HG03342 (cell line): ENCODE measurements around the gene NPEPL1.

ENCODE experiments used
- ATAC-seq: cut with Tn5 transposase; IDR thresholded peaks from one replicate; pipeline ENCODE4 v1.9.1; 2021; ENCODE audit warnings: mild to moderate bottlenecking, moderate library complexity; ENCODE audit not compliant: unreplicated experiment

NPEPL1 gene

DNA sequence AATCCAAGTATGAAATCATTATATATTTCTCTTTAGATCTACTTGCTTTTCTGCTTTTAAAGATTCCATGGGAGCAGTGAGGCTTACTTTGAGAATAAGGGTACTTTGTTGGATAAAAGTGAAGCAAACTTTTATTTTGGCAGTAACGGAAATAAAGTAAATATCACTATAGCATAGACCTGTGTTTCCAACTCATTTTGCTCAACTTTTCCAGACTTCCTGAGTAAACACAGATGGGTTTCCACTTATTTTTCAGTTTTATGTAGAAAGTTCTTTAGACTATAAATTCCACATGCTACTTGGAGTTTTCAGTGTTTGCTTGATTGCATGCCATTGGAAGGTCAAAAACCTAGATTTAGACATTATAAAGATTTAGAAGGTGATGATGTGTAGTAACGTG is 35.3 kb upstream of the NPEPL1 start:
- ATAC-seq: no peak

DNA sequence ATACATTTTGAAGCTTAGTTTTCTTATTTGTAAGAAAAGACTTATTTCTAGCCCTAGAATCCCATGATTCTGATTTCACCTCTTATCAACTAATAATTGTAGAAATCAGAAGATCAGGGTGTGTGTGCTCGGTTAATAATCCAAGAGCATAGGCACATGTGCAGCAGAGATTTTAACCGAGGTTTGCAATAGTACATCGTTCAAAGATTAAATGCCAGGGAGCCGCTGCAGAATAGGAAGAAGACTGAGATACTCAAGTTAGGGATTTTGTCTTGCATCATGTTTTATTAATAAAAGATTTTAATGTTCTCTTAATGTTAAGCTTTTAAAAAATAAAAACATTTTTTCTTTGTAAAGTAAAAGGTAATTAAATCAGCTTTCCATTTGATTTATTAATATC is 34.6 kb upstream of the NPEPL1 start:
- ATAC-seq: no peak

GRCh38 chr20:58658760-58659159 is 33.8 kb upstream of the NPEPL1 start:
- no peak for ATAC-seq

DNA sequence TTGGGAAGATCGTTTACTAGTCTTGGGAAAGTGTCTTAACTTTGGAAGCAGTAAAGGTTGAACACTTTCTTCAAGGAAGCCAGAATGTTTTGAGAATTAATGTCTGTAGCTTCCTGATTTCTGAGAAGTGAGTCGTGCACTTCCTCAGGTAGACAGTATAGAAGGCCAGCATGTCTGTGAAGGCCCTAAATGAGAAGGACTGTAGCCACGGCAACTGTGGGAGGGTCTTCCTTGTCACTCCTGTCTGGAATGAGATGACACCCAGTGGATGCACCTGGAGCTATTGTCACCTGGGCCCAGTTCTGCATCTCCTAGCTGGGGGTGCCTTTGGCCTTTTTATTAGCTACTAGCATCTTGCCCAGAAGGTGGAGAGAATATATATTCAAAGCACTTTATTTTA is 32.8 kb upstream of the NPEPL1 start:
- no peak for ATAC-seq

GRCh38 chr20:58660855-58661597 is 31.6 kb upstream of the NPEPL1 start:
- no peak for ATAC-seq

DNA sequence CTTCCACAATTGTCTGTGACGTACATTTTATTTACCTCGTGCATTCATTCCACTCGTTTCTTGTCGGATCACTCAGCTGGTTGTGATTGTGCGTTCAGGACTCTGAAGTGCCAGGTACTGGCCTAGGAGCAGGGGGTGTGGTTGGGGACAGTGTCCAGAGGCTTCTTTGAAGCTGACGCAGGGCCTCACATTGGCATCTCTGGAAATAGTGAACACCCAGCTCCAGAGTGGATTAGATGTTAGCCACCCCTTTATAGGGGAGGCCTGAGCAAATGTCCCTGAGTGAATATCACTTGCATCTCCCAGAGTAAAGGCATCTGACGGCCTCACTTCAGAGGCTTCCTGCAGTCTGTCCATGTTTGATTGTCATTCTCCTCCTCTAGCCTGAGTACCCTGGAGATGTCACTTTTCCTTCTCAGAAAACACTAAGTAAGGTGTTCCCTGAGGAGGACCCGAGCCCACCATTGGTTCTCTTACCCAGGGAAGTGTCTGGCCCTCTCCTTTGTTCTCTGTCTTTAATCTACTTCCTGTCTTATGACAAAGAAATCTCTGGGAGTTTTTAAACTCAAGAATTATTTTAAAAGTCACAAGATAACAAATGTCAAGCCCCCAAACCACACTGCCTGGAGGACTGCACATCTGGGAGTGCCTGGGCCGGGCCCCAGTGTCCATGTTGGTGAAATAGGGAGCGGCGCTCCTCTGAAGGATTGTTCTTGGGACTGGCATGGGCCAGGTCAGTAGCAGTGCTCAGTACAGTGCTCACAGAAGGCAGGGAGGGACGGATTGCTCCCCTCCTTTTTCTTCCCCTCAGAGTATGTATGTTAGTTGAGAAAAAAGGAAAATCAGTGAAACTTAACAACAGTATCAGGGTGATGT is 30.8 kb upstream of the NPEPL1 start:
- no peak for ATAC-seq

DNA sequence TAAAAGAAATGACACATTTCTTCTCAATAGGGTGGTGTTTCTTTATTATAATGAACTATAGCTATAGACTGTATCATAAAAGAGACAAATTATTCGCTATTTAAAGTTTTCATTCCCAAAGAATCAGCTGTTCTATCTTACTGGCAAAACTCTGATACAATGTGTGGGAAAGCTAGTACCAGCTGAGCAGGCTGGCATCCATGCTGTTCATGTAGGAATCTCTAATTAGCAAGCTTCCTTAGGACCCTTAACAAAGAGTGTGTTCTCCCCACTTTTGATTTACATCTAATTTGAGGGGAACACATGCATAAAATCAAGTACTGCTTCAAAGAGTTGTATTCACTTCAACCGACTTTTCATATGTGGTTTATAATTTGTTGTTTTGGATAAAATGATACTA is 28.3 kb upstream of the NPEPL1 start:
- no peak for ATAC-seq

DNA sequence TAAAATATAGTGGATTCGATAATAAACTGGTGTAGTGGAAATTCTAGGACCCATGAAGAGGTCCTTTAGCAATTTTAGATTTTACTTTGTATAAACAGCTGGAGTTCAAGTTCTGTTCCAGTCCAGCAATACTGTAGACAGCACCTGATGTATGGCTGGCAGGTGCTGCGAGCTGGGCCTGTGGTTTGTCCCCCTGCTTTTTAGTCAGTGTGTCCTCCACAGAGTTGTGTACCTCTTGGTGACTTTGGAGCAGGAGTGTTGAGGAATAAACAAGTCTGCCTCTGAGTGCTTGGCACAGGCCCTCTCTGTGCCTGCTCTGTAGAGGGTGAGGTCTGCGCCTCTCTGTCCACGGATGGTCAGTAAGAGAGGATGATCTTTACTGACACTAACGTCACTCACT is 27.7 kb upstream of the NPEPL1 start:
- ATAC-seq: no peak

- no peak for ATAC-seq
Observed at GRCh38 chr20:58665606-58666005, 27.0 kb upstream of the NPEPL1 start.

DNA sequence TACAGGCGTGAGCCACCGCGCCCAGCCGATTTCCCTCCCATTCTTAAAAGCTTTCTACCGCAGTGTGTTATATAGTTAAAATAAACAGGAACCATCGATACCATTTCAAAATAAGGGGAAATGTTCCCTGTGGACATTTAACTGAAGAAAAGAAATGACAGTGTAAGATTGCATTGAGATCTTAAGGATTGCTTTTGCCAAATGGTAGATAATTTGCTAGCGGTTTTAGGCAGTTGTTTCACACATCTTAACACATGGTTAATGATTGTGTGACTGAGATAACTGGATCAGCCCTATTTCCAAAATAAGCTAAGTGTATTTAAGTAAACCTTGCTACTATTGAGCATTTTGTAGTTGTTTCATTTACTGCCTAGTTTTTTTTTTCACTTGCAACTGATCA is 25.9 kb upstream of the NPEPL1 start:
- ATAC-seq: no peak

- no peak for ATAC-seq
Observed at GRCh38 chr20:58667975-58668374, 24.6 kb upstream of the NPEPL1 start.

DNA sequence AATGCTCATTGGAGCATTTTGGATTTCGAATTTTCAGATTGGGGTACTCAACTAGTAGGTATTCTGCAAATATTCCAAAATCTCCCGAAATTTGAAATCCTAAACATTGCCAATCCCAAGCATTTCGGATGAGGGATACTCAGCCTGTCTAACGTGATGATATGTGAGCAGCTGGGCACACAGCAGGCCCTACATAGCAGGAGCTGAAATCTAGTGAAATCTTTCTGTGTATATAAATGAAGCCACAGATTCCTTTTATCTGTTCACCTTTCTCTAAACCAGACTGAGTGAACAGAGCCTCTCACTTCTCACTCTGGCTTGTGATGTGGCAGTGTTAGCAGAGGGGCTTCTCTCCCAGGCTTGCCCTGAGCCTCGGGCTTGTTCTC is 23.7 kb upstream of the NPEPL1 start:
- no peak for ATAC-seq

DNA sequence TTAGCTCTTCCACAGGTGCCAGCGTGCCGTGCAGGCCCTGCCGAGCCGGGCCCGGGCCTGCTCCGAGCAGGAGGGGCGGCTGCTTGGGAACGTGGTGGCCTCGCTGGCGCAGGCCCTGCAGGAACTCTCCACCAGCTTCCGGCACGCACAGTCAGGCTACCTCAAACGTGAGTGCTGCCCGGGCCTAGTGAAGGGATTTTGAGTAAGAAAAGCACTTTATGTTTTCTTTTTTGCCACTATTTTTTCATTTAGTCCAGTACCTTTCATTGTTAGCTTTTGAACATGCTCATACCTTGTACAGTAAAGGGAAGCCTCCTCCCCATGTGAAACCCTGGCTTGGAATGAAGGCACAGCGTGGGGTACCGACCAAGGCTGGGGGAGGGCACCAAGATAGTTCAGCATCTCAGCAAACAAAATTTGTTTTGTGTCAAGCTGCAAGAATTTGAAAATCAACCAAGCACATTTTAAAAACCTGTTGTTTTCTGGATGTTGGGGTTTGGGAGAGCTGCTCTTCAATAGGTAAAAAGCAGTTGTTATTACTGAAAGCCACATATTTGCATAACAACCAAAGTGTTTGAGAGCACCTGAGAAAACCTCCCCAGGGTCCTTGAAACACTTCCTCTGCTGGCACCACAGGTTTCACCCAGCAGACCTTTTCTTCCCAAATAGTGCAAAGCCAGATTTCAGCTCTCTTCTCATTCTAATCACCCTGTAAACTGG is 23.2 kb upstream of the NPEPL1 start:
- peak; percentile 64 for ATAC-seq

DNA sequence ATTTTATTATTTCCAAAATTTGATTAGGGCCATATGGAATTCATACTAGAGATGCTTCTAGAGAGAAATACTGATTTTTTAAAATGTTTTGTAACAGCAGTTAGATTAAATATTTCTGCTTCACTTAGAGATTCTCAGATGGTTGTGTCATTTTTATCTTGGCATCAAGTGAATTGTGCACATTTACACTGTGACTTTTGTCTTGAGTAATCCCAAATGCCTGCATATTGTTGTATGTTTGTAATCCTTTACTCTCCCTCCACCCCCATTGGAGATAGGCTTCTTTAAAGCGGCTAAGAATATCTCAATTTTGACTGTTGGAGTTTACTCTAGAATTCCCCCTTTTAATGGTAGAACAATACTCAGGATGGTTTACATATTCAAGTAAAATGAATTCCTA is 22.5 kb upstream of the NPEPL1 start:
- ATAC-seq: no peak

DNA sequence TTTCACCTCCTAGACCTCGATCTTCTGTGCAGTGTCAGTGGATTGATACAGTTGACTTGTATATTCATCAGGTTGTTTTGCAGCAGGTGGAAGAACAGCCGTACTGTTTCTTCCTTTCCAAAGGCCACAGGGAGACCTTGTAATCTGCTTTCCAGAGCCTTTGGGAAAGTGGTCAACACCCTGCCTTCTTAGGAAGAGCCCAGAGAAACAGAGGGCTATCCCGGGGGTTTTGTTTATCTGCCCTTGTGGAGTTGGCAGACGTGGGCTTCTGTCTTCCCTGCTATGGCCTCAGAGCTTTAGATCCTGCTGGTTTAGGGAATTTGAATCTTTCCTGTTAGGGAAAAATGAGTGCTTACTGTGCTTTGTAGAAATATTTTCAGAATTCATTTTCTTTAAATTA is 21.9 kb upstream of the NPEPL1 start:
- no peak for ATAC-seq

DNA sequence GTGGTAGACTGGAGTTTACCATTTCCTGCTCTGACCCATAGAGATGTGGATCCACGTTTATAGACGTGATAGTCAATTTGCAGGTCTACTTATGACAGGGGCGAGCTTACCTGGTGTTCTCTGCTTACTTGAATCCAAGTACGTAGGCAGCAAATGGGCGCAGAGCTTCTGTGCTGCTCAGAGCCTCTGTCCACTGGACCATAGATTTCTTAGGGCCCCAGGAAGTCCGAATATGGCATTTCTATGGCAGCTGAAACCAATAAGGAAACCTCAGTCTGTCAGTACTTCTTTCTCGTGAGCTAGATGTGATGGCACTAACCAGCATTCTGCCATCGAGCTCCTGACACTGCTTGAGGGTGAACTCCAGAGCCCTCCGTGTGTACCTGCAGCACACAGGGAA is 19.5 kb upstream of the NPEPL1 start:
- ATAC-seq: no peak

GRCh38 chr20:58675146-58675584 is 17.4 kb upstream of the NPEPL1 start:
- no peak for ATAC-seq

GRCh38 chr20:58675641-58676040 is 17.0 kb upstream of the NPEPL1 start:
- ATAC-seq: no peak

DNA sequence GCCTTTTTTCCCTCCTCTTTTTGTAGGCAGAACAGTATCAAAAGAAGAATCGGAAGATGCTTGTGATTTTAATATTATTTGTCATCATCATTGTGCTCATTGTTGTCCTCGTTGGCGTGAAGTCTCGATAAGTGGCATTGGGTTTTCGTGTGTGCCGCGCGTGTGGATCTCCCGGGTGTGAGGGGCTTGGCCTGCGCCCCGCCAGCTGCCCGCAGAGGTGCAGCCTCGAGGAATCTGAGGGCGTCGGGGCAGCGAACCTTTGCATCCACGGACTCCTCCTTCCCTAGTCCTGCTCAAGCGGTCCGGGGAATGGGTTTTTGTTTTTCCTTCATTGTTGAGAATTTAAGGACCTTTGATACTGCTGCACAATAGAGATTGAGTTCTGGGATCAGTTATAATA is 16.4 kb upstream of the NPEPL1 start:
- no peak for ATAC-seq

DNA sequence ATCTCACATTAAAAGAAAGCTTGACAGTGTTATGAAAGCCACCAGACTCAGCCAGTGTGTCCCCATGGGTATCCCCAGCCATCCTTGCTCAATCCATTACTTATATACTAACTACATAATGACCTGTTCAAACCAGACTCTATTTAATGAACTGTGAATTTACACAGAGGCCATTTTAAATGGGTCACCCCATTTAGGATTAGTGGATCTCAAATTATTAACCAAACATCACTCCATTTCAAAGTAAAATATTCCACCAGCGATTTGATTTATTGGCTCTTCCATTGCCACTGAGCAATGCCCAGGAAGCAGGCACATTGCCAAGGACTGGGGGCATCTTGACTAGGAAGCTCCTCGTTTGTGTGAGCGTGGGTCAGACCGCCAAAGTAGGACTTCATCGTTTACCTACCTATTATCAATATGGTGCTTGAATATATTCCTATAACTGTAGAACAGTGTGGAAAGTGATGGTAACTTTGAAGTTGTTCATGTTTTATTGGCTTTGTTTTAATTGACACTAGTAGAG is 15.5 kb upstream of the NPEPL1 start:
- ATAC-seq: no peak

DNA sequence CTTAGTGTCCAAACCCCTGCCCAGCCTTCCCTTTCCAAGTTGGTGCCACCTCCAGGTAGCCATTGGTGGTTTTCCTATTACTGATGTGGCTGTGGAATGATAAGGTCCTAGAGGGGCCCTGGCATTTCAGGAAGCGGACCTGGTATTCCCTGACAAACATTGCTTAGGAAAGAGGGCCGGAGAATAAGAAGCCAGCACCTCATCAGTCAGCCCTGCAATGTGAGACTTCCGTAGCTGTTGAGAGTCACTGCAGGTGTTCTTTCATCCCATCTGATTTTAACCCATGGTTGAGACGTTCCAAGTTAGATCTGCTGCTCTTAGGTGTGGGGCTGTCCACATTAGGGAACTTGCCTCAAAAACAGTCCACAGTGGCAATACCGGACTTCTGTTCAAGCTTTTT is 14.8 kb upstream of the NPEPL1 start:
- ATAC-seq: no peak
